Left hindlimb (tissue), 1 donor: ENCODE results near the gene HOXB3.

Experiments
- DNase-seq: peaks from one replicate; pipeline ENCODE4 v3.0.0-alpha.2; 2018

The HOXB3 gene

DNA sequence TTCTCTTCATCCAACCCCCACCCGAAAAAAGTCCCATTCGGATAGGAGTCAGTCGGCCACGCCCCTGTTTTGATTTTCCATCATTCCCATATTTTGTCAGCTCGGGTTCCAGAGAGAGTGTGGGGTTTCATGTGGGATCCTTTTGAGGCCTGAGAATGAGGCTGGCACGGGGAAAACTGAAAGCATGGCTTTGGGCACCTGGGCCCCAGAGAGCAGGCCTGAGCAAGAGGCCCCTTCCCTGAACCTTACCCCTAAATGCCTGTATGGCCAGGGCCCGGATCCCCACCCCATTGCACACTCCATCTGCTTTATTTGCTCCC is 7.3 kb downstream of the HOXB3 start:
- DNase-seq = no peak

DNA sequence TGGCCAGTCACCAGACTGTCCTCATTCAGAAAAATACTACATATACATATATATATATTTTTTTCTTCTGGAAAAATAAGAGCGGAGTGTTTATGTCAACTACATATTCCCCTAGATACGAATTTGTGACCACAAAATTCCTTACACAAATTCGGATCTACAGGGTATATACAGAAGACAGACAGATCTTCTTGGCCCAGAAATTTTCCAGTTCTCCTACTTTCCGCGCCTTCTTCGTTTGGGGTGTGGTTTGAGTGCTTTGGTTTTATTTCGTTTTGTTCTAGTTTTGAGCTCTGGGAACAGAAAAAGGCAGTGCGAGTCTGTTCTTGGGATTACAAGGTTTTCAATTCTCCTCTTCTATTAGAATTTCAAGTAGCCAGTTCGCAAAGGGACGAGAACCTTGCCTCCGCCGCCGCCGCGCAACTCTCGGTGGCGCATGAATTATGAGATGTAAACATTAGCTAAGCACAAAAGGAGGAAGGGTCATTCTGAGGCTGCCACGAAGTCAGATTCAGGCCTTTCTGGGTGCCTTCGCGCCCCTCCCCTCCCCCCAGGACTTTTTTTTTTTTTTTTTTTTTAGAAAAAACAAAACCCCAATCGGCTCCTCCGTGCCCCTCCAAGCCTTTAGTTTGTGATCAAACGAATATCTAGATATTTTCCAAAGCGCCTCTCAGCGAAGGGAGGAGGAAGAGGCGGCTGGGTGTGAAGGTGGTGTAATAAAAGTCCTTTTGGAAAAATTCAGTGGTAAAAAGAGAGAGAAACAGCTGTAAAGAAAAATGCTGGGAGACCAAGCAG is 10.1 kb downstream of the HOXB3 start:
- no peak for DNase-seq

DNA sequence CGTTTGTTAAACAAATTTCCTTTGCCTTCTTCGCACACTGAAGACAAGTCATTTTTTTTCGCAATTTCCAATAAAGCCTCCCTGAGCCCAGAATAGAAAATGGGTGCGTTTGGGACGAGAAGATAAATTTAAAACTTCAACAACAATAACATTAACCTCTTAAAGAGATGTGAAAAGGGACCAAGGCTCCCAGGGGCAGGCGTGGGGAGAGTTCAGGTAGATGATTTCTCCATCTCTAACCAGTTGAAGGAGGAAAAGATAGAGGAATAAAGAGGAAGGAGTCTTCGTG is 10.6 kb downstream of the HOXB3 start:
- no peak for DNase-seq

DNA sequence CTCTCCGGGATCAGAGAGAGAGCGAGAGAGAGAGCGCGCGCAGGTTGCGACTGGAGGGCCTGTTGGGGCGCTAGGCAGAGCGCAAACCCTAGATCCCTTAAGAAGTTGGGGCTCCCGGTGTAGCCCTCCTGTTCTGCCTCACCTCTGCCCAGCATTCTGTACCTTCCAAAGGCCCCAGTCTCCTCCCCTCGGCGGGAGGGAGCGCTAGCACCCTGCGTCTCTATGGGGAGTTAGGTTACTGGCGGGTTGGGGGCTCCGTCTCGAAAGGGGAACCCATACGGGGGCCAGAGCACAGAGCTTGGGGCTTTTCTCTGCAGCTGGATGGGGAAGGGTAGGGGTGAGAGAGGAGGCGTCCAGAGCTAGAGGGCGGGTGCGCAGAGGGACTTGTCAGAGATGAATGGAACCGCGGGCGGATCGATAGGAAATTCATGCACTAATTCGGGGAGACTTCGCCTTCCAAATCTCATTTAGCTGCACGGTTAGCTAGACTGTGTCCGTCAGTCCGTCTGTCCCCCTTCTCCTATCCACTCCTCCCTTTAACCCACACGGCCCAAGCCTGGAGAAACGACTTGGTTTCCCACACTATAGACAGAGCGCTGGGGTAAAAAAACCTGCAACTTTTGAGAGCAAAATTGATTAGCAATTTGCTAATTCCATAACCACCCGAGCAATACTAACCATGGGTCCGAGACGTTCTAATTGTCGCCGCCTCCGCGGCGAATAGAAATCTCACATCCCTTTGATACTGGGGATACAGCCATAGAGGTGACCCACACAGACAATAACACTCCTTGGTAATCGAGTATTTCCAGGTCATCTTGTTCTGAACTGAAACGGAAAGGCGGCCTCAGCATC is 11.2 kb downstream of the HOXB3 start:
- DNase-seq = no peak

DNA sequence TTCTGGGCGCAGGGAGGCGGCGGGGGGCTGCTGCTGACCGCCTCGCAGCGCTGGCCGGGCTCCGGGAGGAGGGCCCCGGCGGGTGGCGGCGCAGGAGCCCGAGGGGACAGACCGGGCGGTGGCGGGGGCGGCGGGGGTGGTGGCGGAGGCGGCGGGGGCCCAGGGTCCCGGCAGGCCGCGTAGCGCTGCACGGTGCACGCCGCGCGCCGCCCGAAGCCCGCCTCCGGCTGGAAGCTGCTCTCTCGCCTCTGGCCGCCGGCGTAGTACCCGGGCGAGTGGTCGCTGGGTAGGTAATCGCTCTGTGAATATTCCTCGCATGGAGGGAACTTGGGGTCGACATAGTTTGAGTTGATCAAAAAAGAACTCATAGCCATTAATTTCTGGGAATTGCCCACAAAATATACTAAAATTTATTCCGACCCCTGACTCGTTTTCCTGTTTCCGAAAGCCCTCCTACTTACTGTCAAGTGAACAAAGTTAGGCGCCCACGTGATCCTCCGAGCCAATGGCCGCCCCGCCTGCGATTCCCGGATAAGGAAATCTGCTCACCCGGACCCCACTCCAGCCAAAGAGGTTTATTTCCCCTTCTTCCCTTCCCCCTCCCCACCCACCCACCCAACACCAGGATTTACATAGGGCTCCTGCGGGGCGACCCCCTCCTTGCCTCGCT is 12.0 kb downstream of the HOXB3 start, which contains the start of gene HOXB4:
Gene HOXB4, minus strand, starts transcription at position 405 of the 670 bp plus-strand sequence. Its CDS starts 31 bp downstream, at position 374.
- DNase-seq = peak; percentile 80

DNA sequence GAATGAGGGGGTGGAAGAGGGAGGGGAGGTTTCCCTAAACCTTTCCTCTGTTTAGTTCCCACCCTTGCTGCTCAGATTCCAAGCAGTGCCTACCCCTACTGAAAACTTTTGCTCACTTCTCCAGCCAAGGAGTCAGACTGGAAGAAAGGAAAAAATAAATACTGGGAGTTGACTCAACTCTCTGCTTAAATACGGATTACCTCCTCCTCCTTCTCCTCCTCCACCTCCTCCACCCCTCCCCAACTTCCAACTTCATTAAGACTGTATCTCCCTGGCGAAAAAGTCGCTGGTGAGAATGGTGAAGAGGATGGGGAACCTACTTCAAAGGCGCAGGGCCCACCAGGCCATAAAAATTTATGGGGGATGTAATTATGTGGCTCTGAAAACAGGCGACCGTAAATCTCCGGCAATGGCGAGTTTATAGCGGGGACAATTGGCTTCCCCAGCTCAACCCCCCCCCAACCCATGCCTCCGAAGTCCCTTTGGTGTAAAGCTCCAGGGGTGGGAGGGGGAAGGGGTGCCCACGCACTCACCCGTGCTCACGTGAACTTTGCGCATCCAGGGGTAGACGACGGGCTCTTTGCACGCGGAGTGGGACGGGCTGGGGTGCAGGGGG is 12.6 kb downstream of the HOXB3 start:
- no peak for DNase-seq

DNA sequence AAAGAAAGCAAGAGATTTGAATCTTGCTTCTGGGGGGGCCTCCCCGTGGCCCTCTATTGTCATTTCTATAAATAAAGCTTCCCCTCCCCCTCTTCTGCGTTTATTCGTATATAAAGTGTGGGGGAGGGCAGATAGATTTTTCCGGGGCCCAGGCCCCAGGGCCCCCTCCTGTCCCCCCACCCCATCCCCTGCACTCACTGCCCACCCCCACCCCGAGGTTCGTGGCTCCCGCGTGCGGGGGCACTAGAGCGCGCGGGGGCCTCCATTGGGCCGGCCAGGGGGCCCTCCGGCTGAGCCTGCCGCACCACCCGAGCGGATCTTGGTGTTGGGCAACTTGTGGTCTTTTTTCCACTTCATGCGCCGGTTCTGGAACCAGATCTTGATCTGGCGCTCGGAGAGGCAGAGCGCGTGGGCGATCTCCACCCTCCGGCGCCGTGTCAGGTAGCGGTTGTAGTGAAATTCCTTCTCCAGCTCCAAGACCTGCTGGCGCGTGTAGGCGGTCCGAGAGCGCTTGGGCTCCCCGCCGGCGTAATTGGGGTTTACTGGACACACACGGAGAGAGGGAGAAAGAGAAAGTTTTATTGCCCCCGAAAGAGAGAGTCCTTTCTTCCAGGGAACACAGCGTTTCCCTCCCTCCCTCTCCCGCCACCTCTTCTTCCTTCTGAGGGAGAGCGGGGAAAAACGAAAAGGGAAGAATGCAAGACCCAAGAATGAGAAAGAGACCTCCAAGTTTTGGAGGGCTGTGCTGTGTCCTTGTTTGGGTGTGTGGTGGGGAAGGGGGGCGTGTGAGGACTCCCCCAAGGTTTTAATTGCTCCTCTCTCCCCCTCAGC is 13.3 kb downstream of the HOXB3 start:
- DNase-seq = no peak

DNA sequence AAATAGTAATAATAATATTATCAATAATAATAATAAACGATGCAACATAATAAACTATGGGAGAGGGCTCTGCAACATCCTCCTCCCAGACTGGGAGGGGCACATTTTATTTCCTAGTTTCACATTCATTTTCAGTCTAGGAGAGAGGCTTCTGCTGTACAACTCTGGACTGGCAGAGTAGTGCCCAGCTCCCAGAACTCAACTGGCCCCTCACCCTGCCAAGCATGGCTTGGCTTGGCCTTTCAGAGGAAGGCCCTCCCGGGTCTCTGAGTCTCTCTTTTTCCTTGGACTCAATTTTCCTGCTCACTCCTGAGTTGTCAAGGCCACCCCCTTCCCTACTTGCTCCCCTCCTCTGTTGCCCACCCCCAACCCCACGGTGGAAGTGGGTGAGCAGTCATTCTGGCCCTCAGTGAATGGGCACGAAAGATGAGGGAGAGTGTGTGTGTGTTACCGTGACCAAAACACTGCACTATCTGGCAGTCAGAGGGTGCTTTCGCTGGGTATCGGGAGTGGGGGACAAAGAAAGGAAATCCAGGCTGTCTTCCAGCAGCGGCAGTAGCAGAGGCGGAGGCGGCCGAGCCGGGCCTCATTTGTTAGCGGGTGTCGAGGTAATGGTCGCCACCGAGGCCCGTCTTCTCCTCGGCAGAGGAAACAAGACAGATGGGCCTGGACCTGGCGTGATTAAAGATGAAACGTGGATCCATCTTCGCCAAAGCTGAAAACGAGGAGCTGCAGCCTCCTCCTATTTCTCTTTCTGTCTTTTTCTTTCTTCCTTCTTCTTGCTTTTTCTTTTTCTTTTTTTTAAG is 14.2 kb downstream of the HOXB3 start:
- no peak for DNase-seq

DNA sequence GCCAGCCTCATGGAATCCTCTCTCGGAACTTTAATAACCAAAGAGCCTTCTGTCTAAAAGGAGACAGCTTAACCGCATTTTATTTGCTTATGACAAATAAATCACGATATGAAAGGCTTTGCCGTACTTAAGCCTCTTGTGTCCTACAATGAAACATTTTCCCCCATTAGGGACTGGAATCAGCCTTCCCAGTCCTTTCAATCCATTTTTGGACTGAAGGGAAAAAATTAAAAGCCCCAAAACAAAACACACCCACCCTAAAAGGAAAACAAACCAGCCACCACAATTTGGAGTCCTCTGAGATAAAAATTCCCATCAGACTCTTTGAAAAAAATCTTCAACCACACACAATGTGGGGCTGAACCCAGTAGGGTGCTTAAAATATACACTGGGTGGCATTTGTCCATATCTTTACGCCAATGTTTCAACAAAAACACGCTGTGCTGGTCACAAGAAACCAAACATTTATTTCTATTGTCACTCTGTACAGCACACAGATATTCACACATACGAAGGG is 14.9 kb downstream of the HOXB3 start:
- DNase-seq = no peak

DNA sequence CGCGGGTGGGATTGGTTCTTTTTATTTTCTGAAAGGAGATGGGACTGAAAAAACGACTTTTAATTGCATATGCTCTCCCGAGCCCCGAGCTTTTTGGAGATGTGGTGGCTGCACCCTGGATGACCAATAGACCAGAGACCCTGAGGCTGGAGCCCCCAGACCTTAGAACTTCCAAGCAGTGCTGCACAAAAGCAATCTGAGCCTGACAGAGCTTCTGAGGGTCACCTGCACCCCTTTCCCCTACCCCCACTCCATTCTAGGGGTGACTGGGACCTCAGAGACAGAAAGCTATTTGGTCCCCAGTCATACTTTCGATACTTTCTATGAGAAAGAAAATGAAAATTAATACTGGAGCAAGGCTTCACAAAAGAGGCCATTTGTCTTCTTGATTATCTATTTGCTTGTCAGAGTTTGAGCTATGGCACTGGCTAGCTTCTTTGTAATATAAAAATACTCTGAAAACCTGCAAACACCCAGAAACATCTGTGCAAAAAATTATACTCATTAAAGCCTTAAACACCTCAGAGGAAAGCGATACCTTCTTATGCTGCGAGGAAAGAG is 15.5 kb downstream of the HOXB3 start:
- DNase-seq = no peak

DNA sequence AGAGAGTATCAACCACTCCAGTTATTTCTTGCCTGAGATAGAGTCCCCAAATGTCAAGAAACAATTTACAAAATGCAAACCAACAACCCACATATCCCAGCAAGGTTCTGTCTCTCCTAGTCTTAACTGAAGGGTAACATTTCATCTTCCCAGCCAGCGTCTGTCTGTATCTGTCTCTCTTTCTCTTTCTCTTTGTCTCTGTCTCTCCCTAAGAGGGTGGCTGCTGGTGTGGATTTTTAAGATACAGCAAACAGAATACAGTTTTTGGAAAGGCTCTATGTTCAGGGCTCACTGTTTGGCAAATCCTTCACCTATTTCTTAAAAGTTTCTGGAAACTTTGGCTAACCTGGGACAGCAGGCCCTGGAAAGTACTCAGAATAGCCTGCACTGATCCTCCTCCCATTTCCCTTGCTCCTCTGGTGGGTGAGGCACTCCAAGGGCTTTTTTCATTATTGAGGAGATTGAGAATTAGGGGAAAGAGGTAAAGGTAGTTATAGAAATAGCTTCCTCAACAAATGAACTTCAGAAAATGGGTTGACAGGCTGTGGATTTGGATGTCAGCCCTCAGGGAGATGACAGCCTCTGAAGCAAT is 18.1 kb downstream of the HOXB3 start:
- DNase-seq = no peak

DNA sequence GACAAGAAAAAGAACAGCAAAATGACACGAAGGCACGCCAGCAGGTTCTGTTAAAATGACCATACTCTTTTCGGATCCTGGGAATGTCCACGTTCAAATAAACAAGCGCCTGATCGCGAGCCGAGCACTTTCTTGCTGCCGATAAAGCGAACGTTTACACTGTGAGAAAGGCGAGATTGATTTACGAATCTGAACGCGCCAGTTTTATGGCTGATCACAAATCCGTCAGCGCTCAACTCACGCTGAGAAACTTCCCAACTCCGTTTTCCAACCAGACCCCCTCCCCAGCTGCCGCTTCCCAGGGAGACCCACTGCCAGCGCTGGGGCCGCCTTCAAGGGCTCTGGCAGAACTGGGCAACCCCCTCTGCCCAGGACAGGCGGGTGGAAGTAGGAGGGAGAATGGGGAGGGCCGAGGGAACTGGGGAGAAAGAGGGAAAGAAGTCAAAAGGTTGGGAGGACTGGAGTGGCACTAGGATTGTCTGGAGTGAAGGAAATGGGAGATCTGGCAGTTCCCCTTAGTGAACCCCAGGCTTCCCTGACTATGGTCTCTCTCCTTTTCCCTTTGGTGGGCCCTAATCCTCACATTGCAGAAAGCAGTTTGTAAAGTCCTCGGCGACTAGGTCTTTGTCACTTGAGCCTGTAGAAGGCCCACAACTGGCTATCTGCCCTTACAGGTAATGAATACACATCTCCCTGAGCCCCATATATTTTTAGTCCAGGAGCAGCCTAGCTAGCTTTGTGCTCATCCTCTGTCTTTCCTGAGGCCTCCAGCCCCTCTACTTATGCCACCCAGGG is 18.8 kb downstream of the HOXB3 start:
- no peak for DNase-seq

DNA sequence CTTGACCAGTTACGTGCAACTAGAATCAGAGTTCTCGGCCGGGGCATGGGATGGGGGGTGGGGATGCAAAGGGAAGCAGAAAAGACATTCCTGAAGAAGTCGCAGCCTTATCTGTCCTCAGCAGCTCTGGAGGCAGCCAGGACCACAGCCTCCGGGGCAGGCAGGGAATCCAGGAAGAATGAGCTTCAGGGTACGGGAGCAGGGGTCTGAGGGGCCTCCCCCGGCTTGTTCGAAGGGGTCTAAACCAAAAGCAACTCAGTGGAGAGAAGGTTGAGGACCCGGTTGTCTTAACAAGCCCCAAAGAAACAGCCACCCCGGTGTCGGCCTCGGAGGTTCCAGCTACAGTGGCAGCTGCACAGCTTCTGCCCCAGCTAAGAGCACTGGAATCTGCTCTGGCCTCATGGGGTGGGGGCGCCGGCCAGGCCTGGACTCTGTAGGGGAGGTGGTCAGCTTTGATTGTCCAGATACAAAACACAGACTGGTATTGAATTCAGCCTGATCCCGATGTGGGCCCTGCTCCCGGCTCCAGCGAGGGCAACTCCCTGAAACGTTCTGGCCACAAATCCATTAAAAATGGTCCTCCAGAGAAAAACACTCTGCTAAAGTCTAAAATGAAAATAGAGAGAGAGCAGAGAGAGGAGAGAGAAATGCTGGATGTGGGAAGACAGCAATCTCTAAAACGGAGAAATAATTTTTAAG is 19.6 kb downstream of the HOXB3 start:
- DNase-seq = no peak

DNA sequence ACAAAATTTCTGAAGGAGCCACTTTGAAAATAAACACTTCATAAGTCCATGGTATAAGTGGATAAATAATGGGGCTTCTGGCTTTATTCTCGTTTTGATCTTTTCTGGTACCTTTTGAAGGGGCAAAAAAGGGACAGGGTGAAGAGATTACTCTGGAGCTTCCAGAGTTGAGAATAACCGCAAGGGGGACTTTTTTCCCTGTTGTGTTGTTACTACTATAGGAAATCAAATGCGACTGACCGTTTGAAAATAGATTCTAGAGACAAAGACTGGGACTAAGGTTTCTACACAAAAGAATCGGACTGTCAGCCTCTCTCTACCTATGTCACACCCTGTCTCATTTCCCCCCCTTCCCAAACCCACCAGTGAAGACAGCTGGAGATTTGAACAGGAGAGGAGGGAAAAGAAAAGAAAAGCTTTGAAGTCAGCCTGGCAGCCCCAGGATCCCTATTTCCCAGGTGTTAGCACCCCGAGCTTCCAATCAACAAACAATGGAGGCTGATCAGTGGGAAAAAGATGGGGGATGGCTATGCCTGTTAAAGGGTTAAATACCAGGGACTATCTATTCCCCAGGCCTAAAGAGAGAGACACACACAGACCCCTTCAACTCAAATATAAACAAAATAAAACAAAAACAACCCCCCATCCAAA is 20.2 kb downstream of the HOXB3 start:
- no peak for DNase-seq

DNA sequence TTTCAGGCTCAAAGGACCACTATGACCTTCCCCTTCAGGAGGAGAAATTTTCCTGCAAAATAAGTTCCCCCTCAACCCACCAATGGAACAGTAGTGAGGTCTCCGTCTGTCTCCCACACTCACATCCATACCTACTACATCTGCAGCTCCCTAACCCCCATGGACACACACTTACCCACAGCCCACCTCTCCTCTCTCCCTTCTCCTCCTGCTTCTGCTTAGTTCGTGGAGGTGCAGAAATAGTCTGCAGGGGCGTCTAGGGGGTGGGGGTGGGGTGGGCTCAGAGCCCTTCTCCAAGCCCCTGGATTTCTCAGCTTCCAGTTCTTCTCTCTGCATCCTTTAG is 20.8 kb downstream of the HOXB3 start:
- DNase-seq = no peak

DNA sequence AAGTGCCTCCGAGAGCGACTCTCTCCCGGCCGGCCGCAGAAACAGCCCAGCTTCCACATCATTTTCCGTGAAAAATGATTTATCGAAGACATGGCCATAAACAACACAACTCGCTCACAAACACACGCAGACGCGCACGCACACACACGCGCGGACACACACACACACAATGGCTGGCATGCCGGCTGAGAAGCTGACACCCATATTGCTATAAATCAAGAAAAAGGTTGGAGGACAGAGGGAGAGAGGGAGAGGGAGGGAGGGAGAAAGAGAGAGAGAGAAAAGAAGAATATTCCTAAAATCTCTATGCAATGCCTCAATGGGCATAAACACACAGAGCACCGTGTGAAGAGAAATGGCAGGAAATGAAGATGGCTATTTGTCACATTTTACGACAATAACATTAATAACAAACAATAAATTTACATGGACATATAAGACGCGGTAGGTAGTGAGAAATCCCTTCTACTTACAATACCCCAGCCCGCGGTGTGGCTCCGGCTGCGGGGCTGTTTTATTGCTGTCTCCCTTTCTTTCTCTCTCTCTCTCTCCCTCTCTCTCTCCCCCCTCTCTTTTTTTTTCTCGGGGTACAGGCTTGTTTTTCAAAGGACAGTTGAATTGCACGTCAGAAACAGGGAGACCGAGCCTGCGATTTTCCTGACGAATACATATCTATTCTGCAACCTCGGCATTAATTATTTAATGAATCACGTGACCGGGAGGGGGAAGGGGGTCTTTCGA is 21.4 kb downstream of the HOXB3 start:
- DNase-seq = no peak

DNA sequence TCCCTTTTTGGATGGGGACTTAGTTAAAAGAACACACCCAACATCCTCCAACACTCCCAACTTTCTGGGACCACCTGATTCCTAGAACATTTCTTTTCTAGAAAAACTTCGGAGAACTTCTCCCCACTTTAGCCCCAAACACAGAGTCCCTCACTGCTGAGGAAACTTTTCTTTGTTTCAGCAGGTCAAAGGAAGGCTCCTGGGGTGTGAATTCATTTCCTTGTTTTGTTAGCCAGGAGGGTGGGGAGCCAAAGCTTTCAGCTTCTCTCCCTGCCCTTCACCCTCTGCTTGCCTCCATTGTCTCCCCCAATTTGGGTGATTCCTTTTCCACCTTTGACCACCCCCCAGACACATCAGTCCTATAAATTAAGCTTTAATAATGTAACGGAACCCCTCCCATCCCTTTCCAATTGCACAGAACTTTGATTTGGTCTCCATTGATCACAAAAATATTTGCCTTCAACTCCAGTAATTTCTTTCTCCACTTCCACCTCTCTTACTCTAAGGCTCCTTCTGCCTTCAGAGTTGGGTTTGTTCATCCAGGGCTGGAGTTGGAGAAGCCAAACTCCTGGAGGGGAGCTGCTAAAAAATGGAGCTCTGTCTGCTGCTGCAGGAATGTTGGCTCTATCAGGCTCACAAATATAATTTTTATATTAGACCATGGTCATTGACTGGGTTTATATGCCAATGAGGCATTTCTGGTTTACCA is 22.2 kb downstream of the HOXB3 start:
- no peak for DNase-seq
